A673 (cell line): ENCODE results near the gene IL17A. TPM values are rescaled to one million over a fixed set of nuclear protein-coding genes. Genes with fewer than 3 reads are reported as not detected.

Experiments
- BruUV-seq: library from RNA; stranded (reverse); fragments of 400-500 nt; replicated peaks from 2 replicates; lab custom pipeline; 2021; lab: Mats Ljungman, UMichigan
- CTCF ChIA-PET: fragments of 300-600 bp; sonication (Branson Sonifier 250); formaldehyde crosslinking; loops from one replicate; lab custom pipeline; 2022; ENCODE audit warnings: antibody characterized with exemption; lab: Charles Lee
- POLR2A ChIA-PET: fragments of 300-600 bp; sonication (Branson Sonifier 250); formaldehyde crosslinking; loops from one replicate; lab custom pipeline; 2022; ENCODE audit warnings: antibody characterized with exemption; ENCODE audit not compliant: low non-redundant PET; lab: Charles Lee
- DNase-seq: peaks from one replicate; pipeline ENCODE4 v3.0.0-alpha.2; 2015; ENCODE audit warnings: low spot score
- H3K27ac ChIP-seq: fragments of 200-600 bp; sonication (generic); 2 replicates; pipeline ENCODE4 v1.5.1; 2016; ENCODE audit warnings: mixed run types, low read depth, mild to moderate bottlenecking, mixed read lengths, antibody characterized with exemption, low read length; ENCODE audit not compliant: poor library complexity, severe bottlenecking
- H3K27me3 ChIP-seq: fragments of 200-600 bp; sonication (generic); replicated peaks from 2 replicates; pipeline ENCODE4 v1.6.1; 2017; ENCODE audit warnings: mixed run types, low read depth, mild to moderate bottlenecking, mixed read lengths, antibody characterized with exemption, low read length; ENCODE audit not compliant: insufficient read depth, poor library complexity
- H3K36me3 ChIP-seq: fragments of 200-600 bp; sonication (generic); 2 replicates; pipeline ENCODE4 v1.6.1; 2016; ENCODE audit warnings: mixed run types, mild to moderate bottlenecking, mixed read lengths, antibody characterized with exemption, low read length; ENCODE audit not compliant: insufficient read depth, poor library complexity, severe bottlenecking
- H3K4me1 ChIP-seq: fragments of 200-600 bp; sonication (generic); 2 replicates; pipeline ENCODE4 v1.6.1; 2017; ENCODE audit warnings: mixed run types, mild to moderate bottlenecking, mixed read lengths, antibody characterized with exemption, low read length; ENCODE audit not compliant: insufficient read depth, poor library complexity, severe bottlenecking
- H3K4me3 ChIP-seq: fragments of 200-600 bp; sonication (generic); 2 replicates; pipeline ENCODE4 v1.5.1; 2016; ENCODE audit warnings: low read depth, mixed run types, mild to moderate bottlenecking, mixed read lengths, low read length; ENCODE audit not compliant: poor library complexity, severe bottlenecking
- H3K9me3 ChIP-seq: fragments of 200-600 bp; sonication (generic); 2 replicates; pipeline ENCODE4 v1.6.1; 2016; ENCODE audit warnings: mixed run types, low read depth, mild to moderate bottlenecking, mixed read lengths, antibody characterized with exemption, low read length; ENCODE audit not compliant: poor library complexity, severe bottlenecking
- EZH2 ChIP-seq: fragments of 200-600 bp; sonication (generic); IDR thresholded peaks from 2 replicates; pipeline ENCODE4 v1.6.1; 2017; ENCODE audit warnings: borderline replicate concordance, low read depth, mild to moderate bottlenecking, mixed read lengths, antibody characterized with exemption, low read length; ENCODE audit not compliant: poor library complexity, severe bottlenecking
- intact Hi-C: fragments of 100-400 bp; cut with micrococcal nuclease; formaldehyde crosslinking; loops from one replicate; pipeline ENCODE4 v1.10.0; 2022; ENCODE audit not compliant: unreplicated experiment
- microRNA-seq: library from miRNA; unstranded; fragments of <30 nt; microRNA quantifications from one replicate; pipeline ENCODE4 v1.2.0, GENCODE V29; 2021
- total RNA-seq: library from RNA; stranded (reverse); gene quantifications from 2 replicates; pipeline ENCODE4 v1.2.3, GENCODE V29; 2021
- TF ChIP-seq, protein P1 (sequence below): fragments of 300-800, 200-600 bp; sonication (generic); conservative IDR thresholded peaks from 2 replicates; pipeline ENCODE4 v1.5.1; 2017; ENCODE audit warnings: low read depth, mild to moderate bottlenecking, antibody characterized with exemption, low read length, moderate library complexity, mixed read lengths

The IL17A gene
- total RNA-seq, 1 experiment from 2014 or later: not detected

- intact Hi-C loops: loop anchor here (10.0 kb wide), 1 partner anchor 377 kb away; no protein-coding TSS in a partner anchor
- ChIA-PET POLR2A (no interaction called here), CTCF (no interaction called here)
- Histone ChIP-seq H3K9me3 (no peaks in the 10 kb centered on the region), H3K27me3 (no peaks in the 10 kb centered on the region), H3K27ac (no peak overlapping the region), H3K4me1 (peaks cover 16% of the 10 kb centered on the region), H3K4me3 (no peak overlapping the region), H3K36me3 (no peaks in the 10 kb centered on the region)
- BruUV-seq: no TSS peak
- TF ChIP-seq EZH2: no peak
- TF ChIP-seq, protein P1, sequence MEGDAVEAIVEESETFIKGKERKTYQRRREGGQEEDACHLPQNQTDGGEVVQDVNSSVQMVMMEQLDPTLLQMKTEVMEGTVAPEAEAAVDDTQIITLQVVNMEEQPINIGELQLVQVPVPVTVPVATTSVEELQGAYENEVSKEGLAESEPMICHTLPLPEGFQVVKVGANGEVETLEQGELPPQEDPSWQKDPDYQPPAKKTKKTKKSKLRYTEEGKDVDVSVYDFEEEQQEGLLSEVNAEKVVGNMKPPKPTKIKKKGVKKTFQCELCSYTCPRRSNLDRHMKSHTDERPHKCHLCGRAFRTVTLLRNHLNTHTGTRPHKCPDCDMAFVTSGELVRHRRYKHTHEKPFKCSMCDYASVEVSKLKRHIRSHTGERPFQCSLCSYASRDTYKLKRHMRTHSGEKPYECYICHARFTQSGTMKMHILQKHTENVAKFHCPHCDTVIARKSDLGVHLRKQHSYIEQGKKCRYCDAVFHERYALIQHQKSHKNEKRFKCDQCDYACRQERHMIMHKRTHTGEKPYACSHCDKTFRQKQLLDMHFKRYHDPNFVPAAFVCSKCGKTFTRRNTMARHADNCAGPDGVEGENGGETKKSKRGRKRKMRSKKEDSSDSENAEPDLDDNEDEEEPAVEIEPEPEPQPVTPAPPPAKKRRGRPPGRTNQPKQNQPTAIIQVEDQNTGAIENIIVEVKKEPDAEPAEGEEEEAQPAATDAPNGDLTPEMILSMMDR: no peak
- no peak for DNase-seq
Measured at GRCh38 chr6:52231406-52232127, 45.4 kb downstream of the IL17A start.

DNA sequence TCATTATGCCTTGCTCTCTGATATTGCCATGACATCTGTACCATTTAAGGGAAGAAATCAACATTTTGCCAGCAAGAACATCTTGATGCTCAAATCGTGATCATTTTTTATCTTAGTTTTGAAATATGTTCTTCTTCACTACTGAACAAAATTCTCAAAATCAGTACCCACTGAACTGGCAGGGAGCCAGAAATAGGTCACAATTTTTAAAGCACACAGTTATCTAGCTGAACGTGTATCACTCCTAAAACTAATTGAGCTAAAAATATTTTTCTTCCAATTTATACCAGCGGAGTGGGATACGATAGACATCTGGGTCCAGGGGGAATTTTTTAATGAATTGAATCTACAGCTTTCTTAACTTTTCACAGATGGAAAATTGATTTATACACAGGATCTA is 46.8 kb downstream of the IL17A start:
- BruUV-seq: no TSS peak
- POLR2A ChIA-PET: no interaction called here
- intact Hi-C loops: loop anchor here (10.0 kb wide), 1 partner anchor 378 kb away; no protein-coding TSS in a partner anchor
- Histone ChIP-seq H3K27me3 (no peaks in the 10 kb centered on the region), H3K4me1 (peaks cover 16% of the 10 kb centered on the region), H3K4me3 (no peak overlapping the region), H3K9me3 (no peaks in the 10 kb centered on the region), H3K36me3 (no peaks in the 10 kb centered on the region), H3K27ac (no peak overlapping the region)
- no peak for DNase-seq
- CTCF ChIA-PET: interaction anchor here (1.1 kb wide), 1 partner anchor 183 kb away, joined by 3 read pairs; no protein-coding TSS in a partner anchor
- TF ChIP-seq, protein P1: no peak

- intact Hi-C loops: loop anchor here (1.0 to 10.0 kb wide), 4 partner anchors 71 to 379 kb away; no protein-coding TSS in a partner anchor
- ChIA-PET POLR2A (no interaction called here), CTCF (interaction anchor here (0.5 to 1.4 kb wide), 3 partner anchors 71 to 171 kb away, joined by 3 to 18 read pairs (median 3); no protein-coding TSS in a partner anchor)
- peak; percentile 91 for DNase-seq
- BruUV-seq: no TSS peak
- H3K9me3 ChIP-seq: no peaks in the 10 kb centered on the region
- H3K27ac ChIP-seq: peak overlapping the region; percentile 1
- peaks cover 16% of the 10 kb centered on the region for H3K4me1 ChIP-seq
- no peaks in the 10 kb centered on the region for H3K36me3 ChIP-seq
- no peak for TF ChIP-seq EZH2
- TF ChIP-seq, protein P1: peak; percentile 81
- no peak overlapping the region for H3K4me3 ChIP-seq
- H3K27me3 ChIP-seq: no peaks in the 10 kb centered on the region
Measured at GRCh38 chr6:52233975-52234823, 48.0 kb downstream of the IL17A start.

Small RNA genes lying within 50 kb of the gene (microRNA-seq; reads per million reads assigned to microRNA genes)
- gene MIR133B (not detected), gene MIR206 (not detected)

Other genes starting within 250 kb of the IL17A start
- 0.31 and 0.43 TPM in 2 replicates for gene PKHD1, start 98.8 kb upstream of the IL17A start, total RNA-seq
- gene IL17F, start 58.1 kb downstream of the IL17A start, total RNA-seq: not detected in 2 replicates
- 233 and 240 TPM in 2 replicates for gene MCM3, start 98.4 kb downstream of the IL17A start, total RNA-seq
- gene PAQR8, start 175.8 kb downstream of the IL17A start, total RNA-seq: 1.5 and 3.8 TPM in 2 replicates
- gene EFHC1, start 234.0 kb downstream of the IL17A start, total RNA-seq: 16.9 and 25.7 TPM in 2 replicates